HG03575 (cell line): ENCODE results near the gene CTCFL.

Experiments used
- ATAC-seq: cut with Tn5 transposase; IDR thresholded peaks from one replicate; pipeline ENCODE4 v1.9.1; 2021; ENCODE audit not compliant: unreplicated experiment, insufficient number of reproducible peaks, low FRiP score; ENCODE audit errors: extremely low read depth

Gene CTCFL

GRCh38 chr20:57458400-57459160 lies 66.4 kb downstream of the CTCFL start:
- ATAC-seq: no peak

GRCh38 chr20:57457243-57458095 lies 67.5 kb downstream of the CTCFL start:
- no peak for ATAC-seq

GRCh38 chr20:57456116-57456515 lies 68.8 kb downstream of the CTCFL start:
- ATAC-seq: no peak

- ATAC-seq: no peak
Observed at GRCh38 chr20:57455386-57455785, 69.6 kb downstream of the CTCFL start.

GRCh38 chr20:57451795-57452661 lies 72.9 kb downstream of the CTCFL start:
- ATAC-seq: no peak

DNA sequence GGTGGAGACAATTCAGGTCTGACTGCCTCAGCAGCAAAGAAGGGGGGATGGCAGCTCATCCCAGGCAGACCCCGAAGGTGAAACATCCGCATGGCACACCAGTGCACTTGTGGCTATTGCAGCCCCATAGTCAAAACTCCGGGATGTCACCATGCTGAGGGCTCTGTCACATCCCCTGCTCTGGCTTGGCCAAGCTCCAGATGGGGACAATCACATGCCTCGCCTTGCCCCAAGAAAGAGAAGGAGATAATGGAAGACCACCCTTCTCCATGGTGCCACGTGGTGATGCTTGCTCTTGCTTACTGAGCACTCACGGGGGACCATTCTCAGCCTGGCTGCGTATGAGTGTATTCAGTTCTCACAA lies 73.5 kb downstream of the CTCFL start:
- ATAC-seq: no peak

DNA sequence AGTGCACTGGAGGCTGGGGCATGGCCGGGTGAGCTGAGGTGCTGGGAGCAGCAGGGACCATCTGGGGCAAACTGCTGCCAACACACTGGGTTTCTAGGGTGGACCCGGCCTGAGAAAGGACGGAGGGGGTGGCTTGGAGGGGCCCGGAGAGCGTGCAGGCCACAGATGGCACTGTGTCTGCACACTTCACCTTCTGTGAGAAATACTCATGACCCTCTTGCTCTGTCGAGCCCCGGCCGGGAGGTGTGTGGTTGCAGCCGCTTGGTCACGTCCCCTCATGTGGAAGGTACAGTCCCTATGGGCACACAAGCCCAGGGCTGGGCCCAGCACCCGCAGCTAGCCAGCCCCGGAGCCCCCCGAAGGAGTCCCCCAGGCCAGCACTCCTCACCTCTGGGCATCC lies 74.0 kb downstream of the CTCFL start:
- no peak for ATAC-seq

DNA sequence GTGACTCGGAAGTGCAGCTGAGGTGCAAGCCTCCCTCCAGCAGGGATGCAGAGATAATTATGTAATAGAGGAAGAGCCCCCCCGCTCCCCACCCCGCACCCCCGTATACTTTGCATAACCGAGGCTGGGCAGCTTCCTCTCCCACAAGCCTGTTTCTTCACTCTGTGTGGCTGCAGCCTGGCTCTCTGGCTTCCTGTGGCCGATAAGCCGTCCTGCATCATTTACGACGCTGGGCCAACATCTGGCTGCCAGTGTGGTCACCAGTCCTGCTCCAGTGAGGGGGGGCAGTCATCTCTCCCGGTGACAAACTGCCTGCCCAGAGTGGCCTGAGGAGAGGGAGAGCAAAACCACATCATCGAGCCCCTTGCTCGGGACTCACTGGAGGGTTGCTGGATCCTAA lies 74.5 kb downstream of the CTCFL start:
- no peak for ATAC-seq

DNA sequence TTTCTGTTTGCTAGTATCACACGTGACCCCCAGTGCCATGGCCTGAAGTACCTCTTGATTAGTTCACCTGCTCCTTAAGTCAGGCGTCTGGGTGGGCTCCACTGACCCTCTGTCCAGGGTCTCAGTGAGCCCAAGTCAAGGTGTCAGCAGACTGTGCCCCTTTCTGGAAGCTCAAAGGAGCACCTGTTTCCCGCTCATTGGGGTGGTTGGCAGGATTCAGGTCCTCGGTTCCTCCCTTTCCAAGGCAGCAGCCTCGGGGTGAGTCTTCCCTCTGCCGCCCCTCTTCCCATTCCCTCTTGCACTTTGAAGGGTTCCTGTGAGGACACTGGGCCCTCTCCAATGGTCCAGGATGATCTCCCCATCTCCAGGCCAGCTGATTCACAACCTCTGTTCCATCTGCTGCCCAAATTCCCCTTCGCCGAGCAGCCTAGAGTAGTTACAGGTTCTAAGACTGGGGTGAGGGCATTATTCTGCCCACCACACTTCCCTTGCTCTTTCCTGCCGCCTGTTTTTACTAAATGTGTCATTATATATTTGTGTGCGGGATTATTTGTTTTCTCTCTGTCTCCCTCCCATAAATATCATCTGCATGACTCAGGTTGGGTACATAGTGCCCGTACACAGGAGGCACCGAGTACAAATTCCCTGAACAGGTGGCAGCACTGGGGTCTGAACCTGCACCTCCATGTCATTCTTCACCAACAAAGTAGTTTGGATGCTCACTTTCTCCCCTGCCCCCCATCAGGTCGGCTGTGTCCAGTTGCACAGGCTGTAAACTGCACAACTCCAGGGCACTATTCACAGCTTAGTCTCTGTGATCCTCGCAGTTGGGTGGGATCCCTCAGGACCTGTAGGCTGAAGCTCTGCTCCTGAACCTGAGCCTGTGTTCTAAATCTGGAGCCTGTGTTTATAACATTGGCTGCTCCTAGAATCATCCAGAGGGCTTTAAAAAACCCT lies 75.3 kb downstream of the CTCFL start:
- ATAC-seq: no peak

DNA sequence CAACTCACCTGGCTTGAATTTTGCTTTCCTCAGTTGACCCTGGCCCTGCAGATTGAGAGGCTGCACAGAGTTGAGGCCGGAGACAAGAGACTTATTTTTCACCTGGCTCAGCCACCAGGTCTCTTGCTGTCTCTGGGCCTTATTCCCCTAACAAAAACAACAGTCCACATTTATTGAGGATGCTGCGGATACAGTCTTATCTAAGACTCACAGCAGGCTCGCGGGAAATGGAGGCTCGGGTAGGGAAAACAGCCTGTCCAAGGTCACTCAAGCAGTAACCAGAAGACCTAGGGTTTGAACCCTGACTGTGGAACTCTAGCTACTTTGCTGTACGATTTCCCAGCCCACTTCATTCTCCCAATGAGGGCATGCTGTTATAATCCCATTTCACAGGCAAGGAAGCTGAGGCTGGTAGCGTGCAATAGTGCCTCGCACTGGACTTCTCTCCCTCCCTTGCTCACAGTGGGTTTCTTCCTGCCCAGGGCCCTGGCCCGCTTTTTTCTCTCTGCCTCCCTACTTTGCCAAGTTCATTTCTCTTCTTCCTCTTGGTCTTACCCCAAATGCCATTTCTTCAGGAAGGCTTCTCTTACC lies 76.1 kb downstream of the CTCFL start:
- ATAC-seq: no peak
